IgD-negative memory B cell (primary cell): ENCODE results near the gene C16orf95. TPM values are rescaled to one million over a fixed set of nuclear protein-coding genes. Genes with fewer than 3 reads are reported as not detected.

Source experiments
- H3K27ac Mint-ChIP-seq, 3 donors: one replicate each; pipeline ENCODE4 v1.8.0; 2020 to 2022; ENCODE audit warnings: mild to moderate bottlenecking in 3 of 3, mixed read lengths in 3 of 3, moderate library complexity in 1 of 3
- H3K27me3 Mint-ChIP-seq: one replicate; pipeline ENCODE4 v1.8.0; 2021; ENCODE audit warnings: mixed read lengths
- H3K36me3 Mint-ChIP-seq: one replicate; pipeline ENCODE4 v1.8.0; 2020; ENCODE audit warnings: mild to moderate bottlenecking, mixed read lengths
- H3K4me1 Mint-ChIP-seq, 3 donors: one replicate each; pipeline ENCODE4 v1.8.0; 2020 to 2022; ENCODE audit warnings: mixed read lengths in 3 of 3, mild to moderate bottlenecking in 1 of 3
- H3K4me3 Mint-ChIP-seq, 4 donors: one replicate each; pipeline ENCODE4 v1.8.0; 2020 to 2022; ENCODE audit warnings: mild to moderate bottlenecking in 4 of 4, mixed read lengths in 4 of 4, moderate library complexity in 3 of 4
- H3K9me3 Mint-ChIP-seq, 3 donors: one replicate each; pipeline ENCODE4 v1.8.0; 2020 to 2021; ENCODE audit warnings: mixed read lengths in 3 of 3, mild to moderate bottlenecking in 1 of 3
- polyA plus RNA-seq: library from polyadenylated mRNA; unstranded; fragments of 300-500 nt; fragmentation: Illumina TruSeq; gene quantifications from one replicate; pipeline ENCODE4 v1.2.3, GENCODE V29; 2021

The C16orf95 gene
- polyA plus RNA-seq, 1 donor from 2014 or later = 1.0 TPM

DNA sequence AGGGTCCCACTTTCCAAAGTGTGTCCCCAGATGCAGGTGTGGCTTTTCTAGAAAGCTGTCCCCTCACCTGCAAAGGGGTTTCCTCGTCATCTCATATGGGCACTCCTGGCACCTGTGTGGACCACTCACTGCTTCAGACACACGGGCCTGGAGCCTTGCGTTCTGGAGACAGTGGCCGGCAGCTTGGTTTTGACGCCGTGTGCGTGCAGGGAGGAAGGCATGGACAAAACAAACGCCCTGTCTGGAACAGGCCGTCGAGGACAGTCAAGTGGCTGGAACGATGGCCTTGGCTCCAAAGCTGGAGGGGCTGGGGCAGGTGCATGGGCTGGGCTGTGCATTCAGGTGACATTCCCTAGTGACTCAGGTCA is 13.0 kb upstream of the C16orf95 start:
- no peaks in the 10 kb centered on the region for H3K9me3 Mint-ChIP-seq
- H3K4me3 Mint-ChIP-seq = no peak overlapping the region
- H3K4me1 Mint-ChIP-seq = no peaks in the 10 kb centered on the region
- no peak overlapping the region for H3K27ac Mint-ChIP-seq
- peaks cover 3% of the 10 kb centered on the region for H3K36me3 Mint-ChIP-seq
- H3K27me3 Mint-ChIP-seq = no peaks in the 10 kb centered on the region

DNA sequence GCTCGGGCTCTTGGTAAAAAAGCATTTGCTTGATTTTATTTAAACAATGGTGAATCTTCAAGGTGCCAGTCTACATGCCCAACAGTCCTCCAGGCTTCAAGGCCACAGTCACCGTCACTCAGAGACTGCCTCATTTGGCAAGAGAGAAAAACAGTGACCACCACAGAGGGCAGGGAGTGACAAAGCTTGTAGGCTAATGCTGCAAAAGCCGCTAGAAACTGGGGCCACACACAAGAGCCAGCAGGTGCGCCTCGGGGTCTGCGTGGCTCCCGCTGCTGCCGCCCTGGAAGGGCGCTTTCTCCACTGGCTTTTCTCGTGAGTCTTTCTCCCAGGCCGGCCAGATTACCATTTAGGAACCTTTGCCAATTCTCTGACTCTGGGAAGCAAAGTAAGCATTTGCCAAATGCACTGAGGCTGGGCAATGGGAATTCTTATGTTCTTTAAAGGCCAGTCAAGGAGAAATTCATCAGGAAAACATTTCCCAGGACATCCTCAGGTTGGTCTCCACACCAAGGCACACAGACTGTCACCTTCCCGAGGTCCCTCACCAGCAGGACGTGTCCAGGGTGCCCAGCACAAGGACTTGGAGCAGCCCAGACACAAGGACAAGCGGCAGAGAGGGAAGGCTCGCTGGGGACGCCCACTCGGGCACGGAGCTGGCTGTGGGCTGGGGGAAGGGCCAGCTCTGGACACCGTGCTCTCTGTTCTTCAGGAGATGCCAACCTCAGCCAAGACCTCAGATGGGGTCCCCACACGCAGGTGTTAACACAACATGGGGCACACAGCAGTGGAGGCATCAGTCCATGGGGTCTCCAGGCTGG is 12.5 kb upstream of the C16orf95 start:
- H3K4me1 Mint-ChIP-seq = peaks cover 0 to 2% (median 0%) of the 10 kb centered on the region in 3 donors
- H3K27me3 Mint-ChIP-seq = no peaks in the 10 kb centered on the region
- no peak overlapping the region for H3K4me3 Mint-ChIP-seq
- H3K27ac Mint-ChIP-seq = peak overlapping the region in 1 of 3 donors; percentile 50
- peaks cover 3% of the 10 kb centered on the region for H3K36me3 Mint-ChIP-seq
- H3K9me3 Mint-ChIP-seq = no peaks in the 10 kb centered on the region

DNA sequence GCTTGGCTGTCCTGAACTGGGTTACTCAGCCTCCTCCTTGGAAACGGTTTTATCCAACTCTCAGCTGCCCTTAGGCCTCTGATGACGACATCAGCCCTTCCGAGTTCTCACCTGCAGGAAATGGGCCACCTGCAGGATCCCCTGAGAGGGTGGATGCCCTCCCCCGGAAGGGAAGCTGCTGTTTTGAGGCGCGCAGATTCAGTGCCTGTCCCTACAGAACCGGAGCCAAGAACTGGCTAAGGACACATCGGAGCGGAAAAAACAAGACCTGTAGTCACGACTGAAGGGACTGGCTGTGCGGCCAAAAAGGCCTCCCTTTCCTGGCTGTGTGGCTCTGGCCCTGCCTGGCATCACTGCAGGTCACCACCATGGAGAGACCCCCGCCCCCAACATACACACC is 11.7 kb upstream of the C16orf95 start:
- H3K27ac Mint-ChIP-seq = no peak overlapping the region
- no peaks in the 10 kb centered on the region for H3K27me3 Mint-ChIP-seq
- peaks cover 0 to 5% (median 1%) of the 10 kb centered on the region in 3 donors for H3K4me1 Mint-ChIP-seq
- H3K9me3 Mint-ChIP-seq = no peaks in the 10 kb centered on the region
- no peak overlapping the region for H3K4me3 Mint-ChIP-seq
- peaks cover 3% of the 10 kb centered on the region for H3K36me3 Mint-ChIP-seq

DNA sequence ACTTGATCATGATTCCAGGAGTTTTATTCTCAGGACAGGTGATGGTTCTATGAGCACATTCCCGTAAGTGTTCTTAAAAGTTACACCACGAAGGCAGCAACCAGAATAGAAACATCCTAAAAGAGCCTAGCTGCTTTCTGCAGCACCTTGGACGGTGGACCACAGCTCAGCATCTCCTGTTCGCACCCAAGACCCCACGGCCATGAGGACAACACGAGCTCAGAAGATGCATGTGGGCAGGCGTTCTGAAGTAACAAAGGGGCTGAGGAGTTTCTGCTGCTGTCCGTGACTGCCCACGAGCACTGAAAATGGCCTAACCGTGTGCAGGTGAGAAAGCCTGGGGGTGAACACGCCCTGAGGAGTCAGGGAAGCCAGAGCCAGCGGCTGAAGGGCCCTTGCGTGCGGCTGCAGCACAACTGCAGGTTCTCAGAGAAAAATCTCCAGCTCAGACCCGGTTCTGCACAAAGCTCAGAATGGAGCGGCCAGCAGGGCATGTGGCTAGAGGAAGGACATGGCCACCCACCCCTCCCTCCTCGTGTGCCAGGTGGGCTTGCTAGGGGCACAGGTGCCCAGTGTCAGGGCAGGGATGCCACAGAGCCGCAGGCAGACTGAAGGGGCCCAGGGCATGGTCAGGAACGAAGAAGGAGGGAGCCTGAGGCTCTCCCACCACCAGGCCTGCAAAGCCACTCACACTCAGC is 10.8 kb upstream of the C16orf95 start:
- Mint-ChIP-seq H3K36me3 (peaks cover 3% of the 10 kb centered on the region), H3K4me3 (no peak overlapping the region), H3K27ac (no peak overlapping the region), H3K9me3 (no peaks in the 10 kb centered on the region), H3K27me3 (no peaks in the 10 kb centered on the region), H3K4me1 (peaks cover 0 to 5% (median 1%) of the 10 kb centered on the region in 3 donors)

DNA sequence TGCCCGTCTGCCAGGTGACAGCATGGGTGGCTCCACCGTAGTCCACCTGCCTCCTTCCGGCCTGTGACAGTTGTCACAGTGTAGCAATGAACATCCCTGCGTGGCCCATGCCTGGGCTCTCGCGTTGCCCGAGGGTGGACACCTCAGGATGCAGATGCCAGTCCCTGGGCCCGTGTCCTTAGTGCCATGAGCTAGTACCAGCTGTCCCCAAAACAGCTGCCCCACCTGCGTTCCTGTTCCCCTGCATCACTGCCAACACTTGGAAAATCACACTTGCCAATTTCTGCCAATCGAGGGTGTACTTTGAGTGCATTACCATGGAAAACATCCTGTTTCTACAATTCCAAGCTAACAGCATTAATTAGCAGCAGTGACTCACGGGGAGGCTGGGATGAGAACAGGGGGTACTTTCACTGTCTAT is 9.0 kb upstream of the C16orf95 start:
- no peaks in the 10 kb centered on the region for H3K9me3 Mint-ChIP-seq
- peak overlapping the region in 1 of 4 donors; percentile 43 for H3K4me3 Mint-ChIP-seq
- peaks cover 3% of the 10 kb centered on the region for H3K36me3 Mint-ChIP-seq
- no peaks in the 10 kb centered on the region for H3K27me3 Mint-ChIP-seq
- H3K4me1 Mint-ChIP-seq = peaks cover 0 to 5% (median 1%) of the 10 kb centered on the region in 3 donors
- H3K27ac Mint-ChIP-seq = peak overlapping the region in 2 of 3 donors; percentile 50 to 56

DNA sequence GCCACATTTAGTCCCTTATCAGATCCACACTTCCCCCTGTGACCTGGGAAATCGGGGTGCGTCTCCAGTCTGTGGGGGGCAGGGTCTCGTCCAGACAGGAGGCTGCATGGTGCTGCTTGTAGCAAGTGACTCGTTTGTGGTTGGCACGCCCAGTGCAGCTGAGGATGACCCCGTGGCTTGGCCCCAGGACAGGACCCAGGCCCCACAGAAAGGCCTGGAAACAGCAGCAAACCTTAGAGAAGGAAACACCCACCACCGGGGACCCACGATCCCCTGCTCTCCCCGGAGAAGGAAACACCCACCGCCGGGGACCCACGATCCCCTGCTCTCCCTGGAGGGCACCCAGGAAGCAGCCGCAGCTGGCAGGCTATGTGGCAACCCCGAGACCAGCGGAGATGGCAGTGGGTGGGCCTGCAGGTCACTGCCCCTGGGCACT is 8.2 kb upstream of the C16orf95 start:
- H3K36me3 Mint-ChIP-seq = peaks cover 3% of the 10 kb centered on the region
- peaks cover 0 to 5% (median 1%) of the 10 kb centered on the region in 3 donors for H3K4me1 Mint-ChIP-seq
- H3K27me3 Mint-ChIP-seq = no peaks in the 10 kb centered on the region
- H3K9me3 Mint-ChIP-seq = no peaks in the 10 kb centered on the region
- no peak overlapping the region for H3K27ac Mint-ChIP-seq
- no peak overlapping the region for H3K4me3 Mint-ChIP-seq

DNA sequence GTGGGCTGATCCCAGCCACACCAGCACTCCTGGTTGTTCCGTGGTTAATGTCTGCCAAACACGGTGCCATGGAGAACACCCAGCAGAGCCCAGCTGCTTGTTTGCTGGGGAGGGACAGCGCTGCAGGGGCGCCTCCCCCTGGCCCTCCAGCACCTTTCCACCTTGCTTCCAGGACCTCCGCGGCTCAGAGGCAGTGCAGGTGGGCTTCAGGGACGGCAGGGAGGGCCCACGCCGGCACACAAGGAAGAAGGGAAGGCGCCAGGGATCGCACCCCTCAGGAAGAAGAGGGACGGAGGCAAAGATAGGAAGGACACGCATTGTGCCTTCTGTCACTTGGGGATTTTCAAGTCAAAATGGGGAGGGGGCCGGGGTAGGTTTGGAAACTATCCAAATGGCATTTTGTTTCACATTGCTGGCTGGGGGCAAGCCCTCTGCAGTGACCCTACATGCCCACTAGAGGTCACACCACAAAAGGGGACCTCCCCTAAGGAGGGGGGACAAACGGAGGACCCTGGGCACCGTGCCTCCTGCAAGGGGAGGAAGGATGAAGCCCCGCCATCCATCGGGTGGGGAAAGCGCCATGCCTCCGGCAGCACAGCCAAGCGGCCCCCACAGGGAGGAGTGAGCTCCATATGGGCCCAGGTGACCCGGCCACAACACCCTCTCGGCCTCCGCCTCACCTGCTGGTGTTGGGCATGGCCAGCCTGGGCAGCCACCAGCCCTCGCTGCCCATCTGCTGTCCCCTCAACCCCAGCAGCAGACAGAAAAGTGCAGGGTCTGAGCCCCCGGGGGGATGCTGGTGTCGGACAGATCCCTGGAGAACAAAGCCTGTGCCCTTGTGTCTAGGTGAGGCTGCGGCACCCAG is 7.5 kb upstream of the C16orf95 start:
- peaks cover 0 to 5% (median 1%) of the 10 kb centered on the region in 3 donors for H3K4me1 Mint-ChIP-seq
- H3K27ac Mint-ChIP-seq = peak overlapping the region in 1 of 3 donors; percentile 71

DNA sequence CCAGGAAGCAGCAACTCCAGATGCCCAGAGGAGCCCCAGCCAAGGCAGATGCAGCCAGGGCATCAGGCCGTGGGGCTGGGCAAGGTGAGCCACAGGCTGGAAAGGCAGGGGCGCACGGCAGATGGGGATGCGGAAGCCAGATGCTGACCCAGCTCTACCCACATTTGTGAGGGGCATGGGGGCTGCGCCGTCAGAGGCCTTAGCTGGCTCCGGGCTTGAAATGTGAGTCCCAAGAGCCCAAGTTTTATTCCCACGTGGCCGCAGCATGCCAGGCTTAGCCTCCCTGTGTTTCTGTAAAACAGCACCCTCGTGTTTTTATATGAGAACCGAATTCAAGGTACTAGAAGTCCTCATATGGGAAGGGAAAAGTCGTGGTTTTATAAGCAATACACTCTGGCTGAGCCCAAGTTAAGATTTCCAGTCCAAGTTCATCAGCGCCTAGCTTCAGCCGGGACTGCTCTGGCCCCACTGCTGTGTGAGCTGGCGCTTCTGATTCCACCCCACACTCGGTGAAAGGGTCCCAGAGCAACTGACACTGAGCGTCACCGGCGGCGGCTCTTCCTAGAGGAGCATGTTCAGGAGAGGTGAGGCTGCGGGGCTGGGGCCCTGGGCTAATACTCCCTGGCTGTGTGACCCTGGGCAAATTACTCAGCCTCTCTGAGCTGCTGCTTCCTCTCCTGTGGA is 6.7 kb upstream of the C16orf95 start:
- Mint-ChIP-seq H3K27me3 (no peaks in the 10 kb centered on the region), H3K27ac (no peak overlapping the region), H3K36me3 (peaks cover 3% of the 10 kb centered on the region), H3K4me3 (peak overlapping the region in 1 of 4 donors; percentile 82), H3K9me3 (no peaks in the 10 kb centered on the region), H3K4me1 (peaks cover 0 to 5% (median 2%) of the 10 kb centered on the region in 3 donors)

More for the DNA sequence above, 7.5 kb upstream of the C16orf95 start:
- Mint-ChIP-seq H3K4me3 (peak overlapping the region in 1 of 4 donors; percentile 82), H3K9me3 (no peaks in the 10 kb centered on the region), H3K27me3 (no peaks in the 10 kb centered on the region), H3K36me3 (peaks cover 3% of the 10 kb centered on the region)

DNA sequence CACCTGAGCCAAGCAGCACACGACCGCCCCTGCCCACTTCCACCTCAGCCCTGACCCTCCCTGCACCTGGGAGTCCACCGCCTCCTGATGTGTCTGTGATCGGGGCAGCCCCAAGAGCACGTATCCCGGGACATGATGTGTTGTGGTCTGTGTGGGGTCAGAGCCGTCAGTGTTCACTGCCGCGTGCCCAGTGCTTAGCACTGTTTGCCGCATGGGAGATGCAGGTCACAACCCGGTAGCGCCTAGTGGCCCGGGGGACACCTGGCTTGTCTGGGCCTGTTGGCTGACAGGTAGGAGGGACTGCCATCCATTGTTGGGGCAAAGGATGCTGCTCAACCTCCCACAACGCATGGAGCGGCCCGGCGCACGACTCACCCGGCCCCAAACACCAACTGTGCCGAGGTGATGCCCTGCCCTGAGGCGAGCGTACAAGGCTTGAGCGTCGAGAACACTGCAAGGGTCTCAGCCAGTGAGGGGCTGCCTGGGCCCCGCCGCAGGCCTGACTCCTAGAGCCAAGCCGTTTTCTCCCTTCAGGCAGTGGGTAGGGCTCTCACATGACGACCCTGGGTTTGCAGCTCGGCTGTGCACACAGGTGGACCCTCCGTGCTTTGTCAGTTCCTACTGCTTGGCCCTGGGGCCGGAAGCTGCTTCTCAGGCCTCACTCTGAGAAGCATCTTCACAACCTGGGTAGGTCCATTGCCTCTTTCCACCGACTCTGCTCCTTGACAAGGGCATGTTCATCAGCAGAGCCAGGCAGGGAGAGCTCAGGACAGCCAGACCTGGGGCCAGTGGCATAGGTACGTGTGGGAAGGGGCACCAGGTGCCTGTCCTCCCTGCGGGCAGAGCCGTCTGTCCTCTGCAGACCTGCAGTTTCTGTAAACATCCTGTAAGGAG is 5.9 kb upstream of the C16orf95 start:
- Mint-ChIP-seq H3K4me3 (no peak overlapping the region), H3K27ac (peak overlapping the region in 1 of 3 donors; percentile 62), H3K27me3 (no peaks in the 10 kb centered on the region), H3K4me1 (peaks cover 5 to 7% (median 6%) of the 10 kb centered on the region in 3 donors), H3K36me3 (peaks cover 3% of the 10 kb centered on the region), H3K9me3 (no peaks in the 10 kb centered on the region)

DNA sequence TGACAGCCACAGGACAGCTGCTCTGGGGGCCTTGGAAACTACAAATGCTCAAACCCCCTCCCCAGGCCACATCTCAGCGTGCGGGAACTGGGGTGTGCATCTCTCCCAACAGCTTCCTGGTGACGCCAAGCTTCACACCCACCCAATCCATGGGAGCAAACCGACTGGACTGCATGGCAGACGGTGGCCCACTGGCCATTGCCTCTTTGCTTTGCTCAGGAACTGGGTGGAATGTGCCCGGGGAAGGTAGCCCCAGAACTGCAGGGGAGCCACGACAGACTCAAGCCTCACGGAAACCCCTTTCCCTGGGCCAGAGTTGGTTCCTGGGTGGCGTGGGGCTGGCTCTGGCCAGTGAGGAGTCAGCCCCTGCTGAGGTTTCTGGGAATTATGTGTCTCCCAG is 5.2 kb upstream of the C16orf95 start:
- Mint-ChIP-seq H3K27ac (no peak overlapping the region), H3K9me3 (no peaks in the 10 kb centered on the region), H3K4me3 (no peak overlapping the region), H3K4me1 (peaks cover 6 to 8% (median 7%) of the 10 kb centered on the region in 3 donors), H3K27me3 (no peaks in the 10 kb centered on the region), H3K36me3 (peaks cover 3% of the 10 kb centered on the region)

DNA sequence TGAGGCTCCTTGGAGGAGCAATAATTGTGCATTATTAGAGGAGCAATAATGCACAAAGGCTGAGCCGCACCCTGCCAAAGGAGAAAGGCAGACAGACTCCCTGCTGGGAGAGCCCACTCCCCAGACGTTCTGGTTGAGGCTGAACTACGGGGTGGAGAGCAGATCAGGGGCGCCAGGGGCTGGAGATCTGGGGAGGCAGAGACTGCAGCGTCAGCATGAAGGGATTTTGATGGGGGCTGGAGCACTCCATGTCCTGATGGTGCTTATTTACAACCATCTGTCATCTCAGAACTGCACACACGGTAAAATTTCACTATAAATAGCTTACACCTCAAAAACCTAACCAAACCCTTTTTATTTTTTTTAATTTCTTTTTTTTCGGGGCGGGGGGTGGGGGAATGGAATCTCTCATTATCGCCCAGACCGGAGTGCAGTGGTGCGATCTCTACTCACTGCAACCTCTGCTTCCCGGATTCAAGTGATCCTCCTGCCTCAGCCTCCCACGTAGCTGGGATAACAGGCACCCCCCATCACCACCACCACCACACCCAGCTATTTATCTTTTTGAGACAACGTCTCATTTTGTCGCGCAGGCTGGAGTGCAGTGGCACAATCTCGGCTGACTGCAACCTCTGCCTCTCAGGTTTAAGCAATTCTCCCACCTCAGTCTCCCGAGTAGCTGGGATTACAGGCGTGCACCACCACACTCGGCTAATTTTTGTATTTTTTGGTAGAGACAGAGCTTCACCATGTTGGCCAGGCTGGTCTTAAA is 4.3 kb upstream of the C16orf95 start:
- Mint-ChIP-seq H3K27me3 (no peaks in the 10 kb centered on the region), H3K9me3 (no peaks in the 10 kb centered on the region), H3K36me3 (peaks cover 3% of the 10 kb centered on the region), H3K4me1 (peaks cover 7 to 11% (median 8%) of the 10 kb centered on the region in 3 donors), H3K27ac (no peak overlapping the region), H3K4me3 (peak overlapping the region in 1 of 4 donors; percentile 52)

DNA sequence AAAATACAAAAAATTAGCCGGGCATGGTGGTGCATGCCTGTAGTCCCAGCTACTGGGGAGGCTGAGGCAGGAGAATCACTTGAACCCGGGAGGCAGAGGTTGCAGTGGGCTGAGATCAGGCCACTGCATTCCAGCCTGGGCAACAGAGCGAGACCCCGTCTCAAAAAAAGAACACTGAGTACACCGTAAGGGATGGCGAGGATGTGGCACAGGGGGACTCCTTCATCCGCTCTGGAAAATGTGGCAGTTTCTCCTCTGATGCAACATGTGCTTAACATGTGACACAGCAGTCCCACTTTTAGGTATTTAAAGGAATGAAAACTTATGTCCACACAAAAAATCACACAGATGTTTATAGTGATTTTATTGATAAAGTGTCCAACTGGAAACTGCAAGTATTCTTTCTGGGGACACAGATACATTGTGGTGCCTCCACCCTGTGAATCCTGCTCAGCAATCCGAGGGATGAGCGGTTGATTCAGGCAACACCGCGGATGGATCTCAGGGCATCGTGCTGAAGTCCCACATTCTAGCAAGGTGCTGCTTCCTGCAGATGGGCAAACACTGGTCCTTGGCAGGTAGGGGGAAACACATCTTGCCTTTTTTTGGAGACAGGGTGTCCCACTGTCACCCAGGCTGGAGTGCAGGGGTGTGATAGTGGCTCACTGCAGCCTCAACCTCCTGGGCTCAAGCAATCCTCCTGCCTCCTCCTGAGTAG is 3.5 kb upstream of the C16orf95 start:
- Mint-ChIP-seq H3K4me3 (peak overlapping the region in 1 of 4 donors; percentile 52), H3K36me3 (no peaks in the 10 kb centered on the region), H3K4me1 (peaks cover 7 to 11% (median 8%) of the 10 kb centered on the region in 3 donors), H3K9me3 (no peaks in the 10 kb centered on the region), H3K27ac (no peak overlapping the region), H3K27me3 (no peaks in the 10 kb centered on the region)
